NAMALWA (cell line): ENCODE data around the gene BIRC5.
A peak's percentile ranks its signal among the peaks of the same experiment; 100 is the strongest.
"Not testable (repeated sequence)": the region's sequence is repeated elsewhere in the genome, so short reads cannot be mapped to it uniquely, and the experiment has no call there.

ENCODE experiments used
- DNase-seq: peaks from one replicate; pipeline ENCODE4 v3.0.0-alpha.2; 2015; ENCODE audit warnings: low spot score

The BIRC5 gene

DNA sequence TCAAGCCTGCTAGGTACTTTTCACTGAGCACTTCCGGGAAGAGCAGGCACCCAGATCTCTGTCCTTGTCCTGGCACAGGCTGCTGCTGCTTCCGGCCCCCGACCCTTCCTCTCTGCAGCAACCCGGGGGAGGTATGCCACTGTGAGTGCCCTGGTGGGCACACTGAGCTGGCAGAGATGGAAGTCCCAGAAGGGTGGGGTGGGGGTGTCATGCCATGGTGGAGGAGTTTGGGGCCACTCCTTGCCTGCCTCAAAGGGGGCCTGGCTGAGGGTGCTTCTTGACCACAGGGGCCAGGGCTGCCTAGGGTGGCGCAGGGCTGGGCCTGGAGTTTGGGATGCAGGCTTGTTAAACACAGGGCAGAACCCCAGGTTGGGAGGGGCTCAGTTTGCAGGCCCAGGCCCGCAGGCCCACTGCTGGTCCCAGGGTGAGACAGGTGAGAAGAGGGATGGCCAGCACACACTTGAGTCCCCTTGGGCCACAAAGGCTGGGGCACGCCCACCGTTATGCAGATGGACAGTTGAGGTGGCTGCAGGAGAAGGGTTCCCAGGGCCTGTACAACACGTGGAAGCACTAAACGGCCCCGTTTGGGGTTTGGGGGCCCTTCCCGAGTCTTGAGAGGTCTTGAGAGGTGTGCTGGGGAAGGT lies 26.1 kb downstream of the BIRC5 start:
- no peak for DNase-seq

DNA sequence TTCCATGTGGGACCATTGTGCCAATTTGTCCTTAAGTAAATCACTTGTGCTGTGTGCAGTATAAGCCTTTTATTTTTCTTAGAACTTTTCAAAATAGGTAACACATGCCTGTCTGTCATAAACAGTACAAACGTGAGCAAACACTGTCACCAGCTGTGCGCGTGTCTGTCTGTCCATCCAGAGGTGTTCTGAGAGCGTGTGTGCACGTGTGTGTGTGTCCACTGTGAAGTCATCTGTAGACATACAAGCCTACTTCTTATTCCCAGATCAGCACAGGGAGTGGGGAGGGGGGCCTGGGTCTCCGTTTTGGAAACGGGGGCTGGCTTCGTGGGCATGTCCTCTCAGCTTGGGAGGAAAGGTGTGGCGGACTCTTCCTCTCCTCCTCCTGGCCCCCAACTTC lies 26.8 kb downstream of the BIRC5 start:
- peak; percentile 48 for DNase-seq

DNA sequence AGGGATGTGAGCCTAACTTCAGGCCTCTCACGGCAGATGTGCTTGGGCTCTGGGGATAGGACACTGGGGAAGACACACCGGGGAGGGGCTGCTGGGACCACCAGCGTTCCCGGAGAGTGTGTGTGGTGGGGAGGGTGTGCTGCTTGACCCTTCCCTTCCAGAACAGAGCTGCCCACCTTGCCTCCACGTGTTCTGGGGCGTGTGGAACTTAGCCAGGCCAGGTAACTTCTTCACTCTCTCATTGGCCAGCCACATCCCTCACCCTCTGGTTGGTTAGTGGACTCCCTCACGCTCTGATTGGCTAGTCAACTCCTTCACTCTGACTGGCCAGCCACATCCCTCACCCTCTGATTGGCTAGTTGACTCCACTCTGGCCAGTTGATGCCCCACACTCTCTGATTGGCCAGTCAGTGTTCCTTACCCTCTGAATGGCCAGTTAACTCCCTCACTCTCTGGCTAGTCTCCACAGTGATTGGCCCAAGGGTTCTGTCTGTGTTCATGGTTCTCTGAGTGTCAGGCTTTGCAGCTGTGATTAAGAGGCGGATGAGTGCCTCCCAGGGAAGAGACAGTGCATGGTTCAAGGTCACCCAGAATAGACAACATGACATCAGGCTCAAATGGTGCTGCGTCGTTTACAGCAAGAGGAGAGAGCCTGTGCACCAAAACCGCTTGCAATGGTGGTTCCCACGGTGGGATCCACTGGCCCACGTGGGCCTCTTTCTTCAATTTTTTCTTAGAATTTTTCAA lies 27.4 kb downstream of the BIRC5 start:
- peak; percentile 99 for DNase-seq

DNA sequence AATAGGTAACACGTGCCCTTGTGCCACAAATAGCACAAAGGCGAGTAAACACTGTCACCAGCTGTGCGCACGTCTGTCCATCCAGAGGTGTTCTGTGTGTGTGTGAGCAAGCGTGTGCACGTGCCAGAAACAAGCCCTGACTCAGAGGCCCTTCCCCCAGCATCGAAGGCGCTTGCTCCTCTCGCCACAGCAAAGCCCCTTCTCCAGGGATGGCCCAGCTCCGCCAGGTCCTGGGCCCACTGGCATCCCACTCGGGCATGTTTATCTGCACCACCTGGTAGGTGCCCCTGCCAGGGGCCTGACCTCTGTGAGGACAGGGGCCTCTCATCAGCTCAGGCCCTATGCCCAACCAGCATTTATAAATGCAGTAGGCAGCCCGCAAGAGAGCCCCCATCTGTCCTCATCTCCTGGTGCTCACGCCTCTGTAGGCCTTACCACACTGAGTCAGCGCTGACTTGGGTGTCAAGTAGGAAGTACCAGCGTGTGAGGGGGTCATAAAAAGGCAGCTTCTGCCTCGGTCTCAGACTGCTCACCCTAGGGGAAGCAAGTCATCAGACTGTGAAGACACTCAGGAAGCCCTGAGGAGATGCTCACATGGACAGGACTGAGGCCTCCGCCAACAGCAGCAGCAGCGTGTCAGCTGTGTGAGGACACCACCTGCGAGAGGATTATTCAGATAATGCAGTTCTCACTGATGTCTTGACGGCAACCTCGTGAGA lies 28.1 kb downstream of the BIRC5 start:
- peak; percentile 96 for DNase-seq

DNA sequence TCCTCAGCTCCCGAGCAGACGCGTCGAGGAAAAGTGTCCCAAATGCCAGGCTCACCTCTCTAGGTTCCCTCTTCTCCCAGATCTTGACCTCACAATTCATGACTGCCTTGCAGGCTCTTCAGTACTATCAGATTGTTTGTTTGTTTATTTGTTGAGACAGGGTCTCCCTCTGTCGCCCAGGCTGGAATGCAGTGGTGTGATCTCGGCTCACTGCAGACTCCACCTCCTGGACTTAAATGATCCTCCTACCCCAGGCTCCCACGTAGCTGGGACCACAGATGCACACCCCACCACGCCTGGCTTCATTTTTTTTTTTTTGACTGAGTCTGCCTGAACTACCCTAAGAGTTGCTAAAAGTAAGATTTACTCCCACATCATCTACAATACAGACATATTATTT lies 33.3 kb downstream of the BIRC5 start:
- no peak for DNase-seq

DNA sequence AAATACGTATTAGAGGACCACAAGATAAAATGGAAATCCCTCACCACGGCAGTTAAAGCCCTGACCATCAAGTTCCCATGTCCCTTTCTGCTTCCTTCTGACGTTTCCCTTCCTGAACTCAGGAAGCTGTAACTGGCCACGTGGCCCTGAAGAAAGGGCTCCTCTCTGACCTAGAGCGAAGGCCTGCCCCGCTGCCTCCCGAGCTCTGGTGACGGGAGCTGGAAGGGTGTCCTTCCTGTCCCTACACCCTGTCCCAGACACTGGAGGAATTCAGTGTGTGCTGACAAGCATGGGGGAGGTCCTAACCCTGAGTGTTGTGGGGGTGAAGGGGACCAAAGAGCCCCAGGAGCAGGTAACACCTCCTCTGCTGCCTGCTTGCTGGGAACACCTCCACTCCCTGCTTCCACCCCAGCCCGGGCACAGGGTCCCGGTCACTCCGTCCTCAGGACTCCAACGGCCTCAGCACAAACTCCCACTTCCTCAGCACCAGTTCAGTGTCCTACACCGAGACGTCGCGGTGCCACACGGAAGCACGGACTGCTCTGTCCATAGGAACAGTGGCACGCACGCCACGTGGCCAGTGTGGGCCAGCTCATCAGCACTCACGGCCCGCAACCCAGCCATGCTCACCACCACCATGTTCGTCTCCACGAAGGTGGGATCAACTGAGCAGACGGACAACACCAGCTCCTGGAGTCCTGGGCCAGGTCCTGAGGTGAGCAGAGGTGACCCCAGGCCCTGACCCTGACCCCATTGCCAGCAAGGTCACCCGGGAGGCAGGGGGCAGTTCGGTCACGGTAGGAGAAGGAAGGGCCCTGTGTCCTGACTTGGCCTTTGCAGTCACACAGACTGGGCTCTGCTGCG lies 34.2 kb downstream of the BIRC5 start:
- no peak for DNase-seq

DNA sequence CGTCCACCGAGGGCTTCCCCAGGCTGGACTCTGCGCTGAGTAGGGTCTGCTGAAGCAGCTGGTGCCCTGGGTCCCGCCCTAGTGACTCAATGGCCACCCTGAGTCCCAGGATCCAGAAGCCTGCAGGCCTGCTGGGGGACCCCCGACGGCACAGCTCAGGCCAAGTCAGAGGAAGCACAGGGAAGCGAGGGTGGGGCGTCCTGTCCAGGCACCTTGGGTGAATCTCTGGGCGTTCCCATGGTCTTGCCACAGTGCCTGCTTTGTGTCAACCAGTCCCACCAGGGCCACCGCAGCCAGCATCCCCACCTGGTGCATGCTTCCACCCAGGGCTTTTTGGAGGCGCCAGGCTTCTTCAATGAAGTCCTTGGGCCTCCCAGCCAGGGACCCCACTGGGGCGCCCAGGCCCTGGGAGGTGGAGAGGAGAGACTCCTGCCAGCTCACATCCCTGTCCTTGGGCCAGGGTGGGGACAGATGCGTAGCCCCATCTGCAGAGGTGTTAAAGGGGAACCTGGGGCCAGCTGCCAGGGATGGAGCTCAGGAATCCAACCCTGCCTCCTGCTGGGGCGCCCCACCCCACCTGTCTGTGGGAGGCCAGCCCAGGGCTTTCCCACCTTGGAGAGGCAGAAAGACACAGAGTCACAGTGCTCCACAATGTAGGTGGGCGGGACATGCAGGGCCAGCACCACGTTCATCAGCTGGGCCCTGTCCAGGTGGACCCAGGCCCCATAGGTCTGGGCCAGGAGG lies 35.2 kb downstream of the BIRC5 start:
- no peak for DNase-seq

DNA sequence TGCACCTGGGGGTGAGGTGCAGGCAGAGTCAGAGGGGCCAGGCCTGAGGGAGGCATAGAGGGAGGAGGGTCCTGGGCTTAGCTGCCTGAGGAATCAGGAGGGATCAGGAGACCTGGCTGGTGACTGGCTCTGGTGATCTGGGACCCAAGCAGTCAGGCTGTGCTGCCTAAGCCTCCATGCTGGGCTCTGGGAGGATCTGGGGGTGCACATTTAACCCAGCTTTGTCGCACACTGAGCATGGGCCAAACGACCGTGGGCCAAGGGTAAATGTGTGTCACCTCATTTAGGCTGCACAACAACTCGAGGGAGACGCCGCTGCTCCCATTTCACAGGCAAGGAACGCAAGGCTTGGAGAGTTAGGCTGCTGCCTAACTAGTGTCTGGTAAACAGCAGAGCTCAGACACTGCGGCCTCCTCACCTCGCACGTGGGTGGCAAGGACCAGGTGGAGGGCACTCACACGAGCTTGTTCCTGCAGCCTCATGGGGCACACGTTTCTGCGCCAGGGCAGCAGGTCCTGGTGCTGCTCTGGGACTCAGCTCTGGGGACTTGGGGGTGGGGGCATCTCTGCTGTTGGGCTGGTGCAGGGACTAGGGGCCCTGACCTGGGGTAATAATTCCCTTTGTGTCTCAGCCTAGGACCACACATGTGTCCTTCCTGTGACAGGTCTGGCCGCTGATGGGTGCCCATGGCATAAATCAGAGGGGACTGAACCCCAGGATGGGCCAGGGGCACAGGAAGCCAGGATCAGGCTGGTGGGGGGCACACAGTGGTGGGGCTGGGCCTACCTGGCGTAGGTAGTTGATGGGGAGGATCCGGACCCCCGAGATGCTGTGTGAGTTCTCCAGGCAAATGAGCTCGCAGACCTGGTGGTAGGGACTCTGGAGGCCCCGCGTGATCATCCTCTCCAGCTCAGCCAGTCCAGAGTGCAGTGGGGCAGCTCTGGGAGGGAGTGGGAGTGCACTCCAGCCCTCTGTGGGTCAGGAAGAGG lies 36.1 kb downstream of the BIRC5 start:
- DNase-seq = no peak

DNA sequence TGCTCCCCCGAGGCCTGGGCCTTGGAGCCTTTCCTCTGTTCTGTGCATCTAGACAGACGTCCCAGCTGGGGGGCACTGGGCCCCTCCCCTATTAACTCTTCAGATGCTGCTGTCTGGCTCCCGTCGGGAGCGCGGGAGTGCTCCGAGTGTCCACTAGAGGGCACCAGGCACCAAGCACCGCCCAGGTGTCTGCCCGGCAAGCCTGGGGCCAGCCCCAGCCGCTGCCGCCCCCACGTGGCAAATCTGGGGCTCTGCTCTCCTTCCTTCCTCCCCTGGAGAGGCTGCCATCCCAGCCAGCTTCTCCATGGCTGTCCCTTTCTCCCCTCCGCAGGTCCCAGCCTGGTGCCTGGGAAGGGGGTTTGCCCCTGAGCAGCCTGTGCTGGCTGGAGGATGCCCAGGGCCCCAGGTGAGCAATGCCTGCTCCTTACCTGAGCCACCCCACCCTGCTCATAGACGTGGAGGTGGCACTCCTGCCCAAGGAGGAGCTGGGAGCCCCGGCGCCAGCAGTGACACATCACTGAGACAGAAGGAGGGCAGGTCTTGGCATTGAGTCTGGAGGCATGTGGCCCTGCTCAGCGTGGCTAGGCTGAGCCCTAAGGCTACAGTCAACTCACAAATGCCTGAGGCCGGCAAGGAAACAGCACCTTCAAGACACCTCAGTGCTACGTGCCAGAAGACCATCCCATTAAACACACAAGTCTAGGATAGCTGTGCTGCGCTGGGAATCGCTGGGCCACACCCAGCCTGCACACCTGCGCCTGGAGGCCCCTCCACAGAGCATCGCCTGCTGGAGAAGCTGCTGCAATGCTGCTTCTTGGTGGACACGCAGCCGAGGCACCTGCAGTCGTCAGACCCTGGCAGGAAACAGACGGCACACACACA lies 37.1 kb downstream of the BIRC5 start:
- DNase-seq = peak; percentile 89

DNA sequence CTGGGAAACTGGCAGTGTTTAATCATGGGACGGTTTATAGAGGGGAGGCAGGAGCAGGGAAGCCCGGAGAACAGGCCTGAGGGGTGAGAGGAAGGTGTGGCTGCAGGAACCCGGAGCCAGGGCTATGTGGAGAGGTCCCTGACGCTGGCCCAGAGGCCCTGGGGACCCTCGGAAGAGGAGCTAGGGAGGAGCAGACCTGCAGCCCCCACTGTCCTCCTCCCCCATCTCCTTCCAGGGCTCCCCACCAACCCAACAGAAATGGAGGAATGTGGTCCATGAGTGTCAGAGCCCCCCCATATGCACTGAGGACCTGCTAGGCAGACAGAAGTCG lies 37.7 kb downstream of the BIRC5 start:
- DNase-seq = no peak

DNA sequence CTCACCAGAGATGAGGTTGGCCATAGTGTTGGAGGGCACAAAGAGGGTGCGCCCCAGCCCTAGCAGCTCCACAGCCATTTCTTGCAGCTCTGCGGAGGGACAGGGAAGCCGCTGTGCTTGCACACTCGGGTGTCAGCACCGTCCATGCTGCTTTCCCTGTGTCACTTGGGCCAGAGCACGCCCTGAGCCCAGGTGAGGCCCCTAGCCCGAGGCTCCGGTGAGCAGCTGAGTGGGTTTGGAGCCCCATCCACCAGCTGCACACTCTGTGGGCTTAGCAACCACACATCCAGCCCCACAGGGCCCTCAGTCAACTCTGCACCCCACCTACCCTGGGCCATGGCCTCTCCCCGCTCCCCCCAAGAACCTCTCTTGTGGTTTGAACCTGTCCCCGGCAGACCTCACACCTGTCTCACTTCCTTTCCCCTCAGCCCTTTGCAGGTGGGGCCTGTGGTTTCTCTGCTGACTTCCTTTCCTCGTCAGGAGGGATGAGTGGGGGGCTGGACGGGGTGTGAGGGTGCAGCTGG lies 38.1 kb downstream of the BIRC5 start:
- peak; percentile 81 for DNase-seq

DNA sequence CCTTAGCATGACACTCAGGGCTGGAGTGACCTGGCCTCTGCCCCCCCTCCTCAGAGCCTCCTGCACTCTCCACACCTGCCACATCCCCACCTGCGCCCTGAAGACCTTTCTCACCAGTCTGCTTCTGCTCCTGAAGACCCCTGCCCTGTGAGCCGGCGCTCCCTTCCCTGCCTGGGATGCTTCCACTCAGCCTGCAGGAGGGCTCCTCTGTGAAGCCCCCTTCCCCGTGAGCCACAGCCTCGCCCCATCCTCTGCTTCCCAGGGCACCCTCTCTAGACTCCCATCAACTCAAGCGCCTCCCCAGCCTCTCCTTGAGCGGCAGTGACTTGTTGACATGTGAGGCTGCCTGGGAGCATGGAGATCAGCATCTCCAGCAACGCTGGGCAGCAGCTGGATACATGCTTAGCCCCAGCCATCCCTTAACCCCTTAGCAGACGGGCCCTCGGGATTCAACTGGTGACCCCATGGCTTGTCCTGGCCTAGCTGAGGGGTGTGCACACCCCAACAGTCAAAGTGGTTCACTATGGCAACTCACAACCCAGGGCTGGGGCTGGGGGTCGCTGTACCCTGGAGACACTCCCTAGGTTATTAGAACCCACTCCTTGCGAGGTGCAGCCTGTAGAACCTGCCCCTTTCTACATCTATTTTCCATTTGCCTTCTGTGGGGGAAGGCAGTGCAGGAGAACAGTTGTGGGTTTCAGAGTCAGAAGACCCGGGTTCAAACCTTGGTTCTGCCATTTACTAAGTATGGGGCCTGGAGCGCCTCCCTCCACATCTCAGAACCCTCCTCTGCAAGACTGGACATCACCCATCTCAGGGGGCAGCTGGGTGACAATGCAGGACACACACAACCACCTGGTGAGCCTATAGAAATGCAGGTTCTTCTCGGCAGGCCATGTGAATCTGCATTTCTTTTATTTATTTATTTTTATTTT lies 38.9 kb downstream of the BIRC5 start:
- peak; percentile 49 for DNase-seq

DNA sequence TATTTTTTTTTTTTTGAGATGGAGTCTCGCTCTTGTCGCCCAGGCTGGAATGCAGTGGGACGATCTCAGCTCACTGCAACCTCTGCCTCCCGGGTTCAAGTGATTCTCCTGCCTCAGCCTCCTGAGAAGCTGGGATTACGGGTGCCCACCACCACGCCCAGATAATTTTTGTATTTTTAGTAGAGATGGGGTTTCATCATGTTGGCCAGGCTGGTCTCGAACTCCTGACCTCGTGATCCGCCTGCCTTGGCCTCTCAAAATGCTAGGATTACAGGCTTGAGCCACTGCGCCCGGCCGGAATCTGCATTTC lies 39.5 kb downstream of the BIRC5 start:
- DNase-seq = not testable (repeated sequence)

DNA sequence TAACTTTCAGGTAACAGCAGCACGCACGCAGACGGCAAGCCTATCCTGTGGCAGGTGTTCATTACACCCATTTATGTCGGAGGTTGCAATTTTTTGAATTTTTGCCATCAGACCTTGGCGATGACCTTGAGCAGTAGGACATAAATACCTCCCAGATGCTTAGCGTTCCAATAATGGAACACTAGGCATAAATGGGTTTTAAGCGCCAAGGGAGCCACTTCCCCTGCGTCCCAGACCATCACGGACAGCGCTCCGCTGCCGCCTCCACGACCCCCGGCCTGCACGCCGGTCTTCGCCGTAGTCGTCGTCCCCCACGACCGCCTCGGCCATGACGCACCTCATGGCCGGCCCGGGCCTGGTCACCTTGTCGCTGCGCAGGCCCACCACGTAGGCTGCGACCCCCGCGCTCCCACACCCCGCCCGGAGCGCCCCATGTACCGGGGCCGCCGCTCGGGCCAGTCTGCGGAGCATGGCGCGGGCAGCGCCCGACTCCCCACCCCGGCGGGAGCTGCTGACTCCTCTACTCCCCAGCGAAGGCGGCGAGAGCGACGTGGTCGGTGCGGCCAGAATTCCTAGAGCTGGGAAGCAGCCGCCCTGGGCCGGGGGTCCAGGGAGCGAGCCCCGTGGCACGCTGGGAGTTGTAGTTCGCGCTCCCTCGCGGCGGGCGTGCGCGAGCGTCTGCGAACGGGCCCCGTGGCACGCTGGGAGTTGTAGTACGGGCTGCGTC lies 40.1 kb downstream of the BIRC5 start:
- peak; percentile 84 for DNase-seq

DNA sequence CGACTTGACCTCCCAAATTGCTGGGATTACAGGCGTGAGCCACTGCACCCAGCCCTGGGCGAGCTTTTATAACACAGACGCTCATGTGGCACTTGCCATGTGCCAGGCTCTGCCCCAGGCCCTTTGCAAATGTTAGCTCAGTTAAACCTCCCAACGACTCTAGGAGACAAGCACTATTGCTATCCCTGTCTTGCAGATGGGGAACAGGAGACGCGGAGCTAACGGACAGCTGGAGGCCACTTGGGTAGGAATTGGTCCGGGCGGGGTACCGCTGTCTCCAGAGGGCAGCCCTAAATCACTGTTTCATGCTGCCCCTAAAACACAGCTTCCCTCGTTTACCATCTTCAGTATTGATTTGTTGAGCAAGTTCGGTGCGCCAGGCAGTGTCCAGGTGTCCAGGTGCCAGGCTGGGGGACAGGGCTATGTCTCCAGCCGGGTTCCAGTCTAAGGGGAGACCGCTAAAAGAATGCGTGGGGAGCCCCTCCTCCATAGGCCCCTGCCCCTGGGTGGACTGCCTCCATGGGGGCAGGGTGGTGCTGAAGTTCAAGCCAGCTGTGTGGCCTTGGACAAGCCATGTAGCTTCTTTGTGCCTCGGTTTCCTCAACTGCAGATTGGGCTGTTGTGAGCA lies 41.1 kb downstream of the BIRC5 start:
- DNase-seq = no peak

DNA sequence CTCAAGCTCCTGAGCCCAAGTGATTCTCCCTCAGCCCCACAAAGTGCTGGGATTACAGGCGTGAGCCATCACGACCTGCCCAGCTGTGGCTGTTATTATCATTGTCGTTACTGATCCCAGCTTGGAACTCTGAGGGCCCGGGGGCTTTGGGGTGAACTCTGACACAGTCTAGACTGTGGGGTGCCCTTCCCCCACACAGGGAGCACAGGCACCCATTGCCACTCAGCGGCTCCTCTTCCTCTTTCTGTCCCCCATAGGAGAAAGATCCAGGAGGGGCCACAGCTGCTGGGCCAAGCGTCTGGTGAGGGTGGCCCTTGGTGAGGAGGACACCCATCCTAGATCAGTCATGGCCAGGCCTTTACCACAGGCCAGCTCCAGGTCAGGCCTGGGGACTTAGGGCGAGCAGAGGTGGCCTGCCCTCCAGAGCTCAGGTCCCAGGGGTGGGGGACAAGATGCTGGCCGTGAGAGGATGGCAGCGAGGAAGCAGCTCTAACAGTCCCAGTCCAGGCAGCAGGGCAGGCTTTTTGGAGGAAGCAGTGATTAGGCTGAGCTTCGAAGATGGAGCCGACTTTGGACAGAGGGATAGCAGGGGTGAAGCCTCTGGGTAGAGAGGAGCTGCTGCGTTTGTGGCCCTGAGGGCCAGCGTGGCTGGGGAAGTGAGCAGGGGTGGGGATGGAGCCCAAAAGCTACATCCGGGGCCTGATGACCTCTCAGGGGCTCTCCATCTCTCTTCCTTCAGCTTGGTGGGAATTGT lies 42.1 kb downstream of the BIRC5 start:
- no peak for DNase-seq
